ENCODE data around the gene OLFM1.

Gene OLFM1

GRCh38 chr9:135087489-135087792, at the start of gene OLFM1:
Gene OLFM1, plus strand, starts transcription at chr9:135087668. Its CDS starts 322 bp downstream, at chr9:135087990.
- DNase-seq = no peak

GRCh38 chr9:135038331-135038730, 49.1 kb upstream of the OLFM1 start:
- DNase-seq = no peak

DNA sequence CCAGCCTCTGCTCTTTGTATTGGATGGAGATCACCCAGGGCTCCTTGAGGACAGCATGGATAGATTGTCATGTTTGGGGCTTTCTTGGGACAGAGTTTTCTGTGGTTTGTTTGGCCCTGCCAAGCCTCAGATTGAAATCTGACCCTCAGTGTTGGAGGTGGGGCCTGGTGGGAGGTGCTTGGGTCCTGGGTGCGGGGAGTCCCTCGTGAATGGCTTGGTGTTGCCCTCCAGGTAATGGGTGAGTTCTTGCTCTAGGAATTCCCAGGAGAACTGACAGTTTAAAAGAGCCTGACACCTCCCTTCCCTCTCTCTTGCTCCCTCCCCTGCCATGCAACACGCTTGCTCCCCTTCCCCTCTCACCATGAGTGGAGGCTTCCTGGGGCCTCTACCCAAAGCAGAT, 48.6 kb upstream of the OLFM1 start:
- no peak for DNase-seq

- DNase-seq = no peak
Observed at GRCh38 chr9:135039266-135039870, 48.1 kb upstream of the OLFM1 start.

DNA sequence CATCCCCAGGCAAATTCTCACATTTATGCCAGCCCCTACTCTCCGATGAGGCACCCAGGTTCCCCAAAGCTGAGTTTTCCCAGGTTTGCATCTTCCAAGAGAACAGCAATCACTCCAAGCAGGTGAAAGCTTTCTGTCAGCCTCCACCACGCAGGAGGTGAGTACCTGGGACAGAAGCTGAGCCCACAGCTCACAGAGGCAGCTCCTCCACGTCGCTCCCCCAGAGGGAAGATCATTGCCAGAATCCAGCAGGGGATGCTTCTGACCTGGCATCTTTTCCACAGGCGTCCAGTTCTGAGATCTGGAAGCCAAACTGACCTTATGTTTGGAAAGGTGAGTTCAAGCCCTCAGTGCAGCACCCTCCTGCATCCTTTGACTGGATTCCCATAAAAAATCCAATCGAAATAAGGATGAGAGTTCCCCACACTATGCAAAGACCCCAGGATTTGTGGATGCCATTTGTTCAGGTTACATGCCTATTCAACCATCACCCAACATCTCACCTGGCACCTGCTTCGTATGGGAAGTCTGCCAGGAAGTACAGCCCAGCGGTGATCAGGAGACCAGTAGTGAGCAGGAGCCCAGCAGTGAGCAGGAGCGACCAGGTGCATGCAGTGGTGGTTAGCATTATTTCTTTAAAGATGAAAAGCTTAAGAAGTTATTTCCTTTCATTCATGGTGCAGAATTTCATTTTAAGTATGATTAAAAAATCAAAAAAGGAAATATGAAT, 47.4 kb upstream of the OLFM1 start:
- DNase-seq = no peak

DNA sequence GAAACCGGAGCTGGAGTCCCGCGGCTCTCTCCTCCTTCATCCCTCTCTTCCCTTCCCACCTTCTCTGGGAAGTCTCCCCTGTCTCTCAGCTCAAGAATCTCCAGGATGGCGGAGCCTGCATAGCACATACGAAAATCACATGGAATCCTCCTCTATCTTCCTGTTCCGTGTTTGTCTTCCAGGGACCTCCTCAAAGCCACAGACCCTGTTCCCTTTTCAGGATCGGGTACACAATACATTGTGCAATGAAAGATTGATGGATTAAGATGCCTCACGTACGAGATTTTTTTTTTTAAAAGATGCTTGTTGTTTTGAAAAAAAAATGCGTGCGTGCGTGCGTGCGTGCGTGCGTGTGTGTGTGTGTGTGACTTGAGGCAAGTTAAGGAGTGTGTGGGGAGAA, 46.6 kb upstream of the OLFM1 start:
- no peak for DNase-seq

GRCh38 chr9:135043345-135043744, 44.1 kb upstream of the OLFM1 start:
- no peak for DNase-seq

- no peak for DNase-seq
Observed at GRCh38 chr9:135045264-135045927, 42.1 kb upstream of the OLFM1 start.

GRCh38 chr9:135045928-135046738, 41.3 kb upstream of the OLFM1 start:
- no peak for DNase-seq

DNA sequence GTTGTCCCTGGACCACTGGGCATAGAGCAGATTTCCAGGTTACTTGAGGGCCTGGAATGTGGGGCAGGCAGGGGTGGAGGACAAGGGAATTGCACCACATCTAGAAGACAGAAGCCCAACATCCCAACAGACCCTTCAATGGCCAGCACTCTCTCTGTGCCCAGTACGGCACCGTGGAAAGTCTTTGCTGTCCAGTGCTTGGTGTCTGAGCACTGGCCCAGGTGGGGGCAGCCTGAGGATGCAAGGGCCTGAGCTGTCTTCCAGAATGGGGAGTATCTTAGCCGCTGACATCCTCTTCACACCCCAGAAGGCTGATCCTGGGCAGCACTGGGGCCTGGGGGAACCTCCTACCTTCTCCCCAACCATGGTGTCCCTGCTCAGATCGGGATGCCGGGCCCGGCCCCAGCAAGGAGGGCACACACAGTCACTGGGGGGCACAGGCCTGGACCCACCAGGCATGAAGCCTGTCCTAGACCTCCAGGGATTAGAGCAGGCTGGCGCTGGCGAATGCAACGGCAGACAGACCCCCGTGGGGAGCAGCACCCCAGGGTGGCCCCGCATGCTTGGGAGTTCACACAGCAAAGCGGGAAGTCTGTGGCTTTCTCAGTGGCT, 40.6 kb upstream of the OLFM1 start:
- no peak for DNase-seq

DNA sequence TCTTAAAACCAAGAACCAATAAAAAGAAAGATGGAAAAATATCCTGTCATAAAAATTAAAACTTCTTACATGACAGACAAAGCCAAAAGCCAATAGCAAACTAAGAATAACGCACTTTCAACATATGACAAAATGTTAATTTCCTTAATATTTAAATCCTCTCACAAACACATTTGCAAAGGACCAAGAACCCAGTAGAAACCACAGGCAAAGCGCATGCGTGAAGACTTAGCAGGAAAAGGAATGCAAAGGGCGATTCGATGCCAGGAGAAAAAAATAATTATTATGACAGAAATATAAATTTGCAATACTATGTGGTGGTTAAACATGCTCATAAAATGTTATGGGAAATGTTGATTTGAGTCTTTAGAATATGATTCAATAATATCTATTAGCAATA, 39.9 kb upstream of the OLFM1 start:
- DNase-seq = no peak

DNA sequence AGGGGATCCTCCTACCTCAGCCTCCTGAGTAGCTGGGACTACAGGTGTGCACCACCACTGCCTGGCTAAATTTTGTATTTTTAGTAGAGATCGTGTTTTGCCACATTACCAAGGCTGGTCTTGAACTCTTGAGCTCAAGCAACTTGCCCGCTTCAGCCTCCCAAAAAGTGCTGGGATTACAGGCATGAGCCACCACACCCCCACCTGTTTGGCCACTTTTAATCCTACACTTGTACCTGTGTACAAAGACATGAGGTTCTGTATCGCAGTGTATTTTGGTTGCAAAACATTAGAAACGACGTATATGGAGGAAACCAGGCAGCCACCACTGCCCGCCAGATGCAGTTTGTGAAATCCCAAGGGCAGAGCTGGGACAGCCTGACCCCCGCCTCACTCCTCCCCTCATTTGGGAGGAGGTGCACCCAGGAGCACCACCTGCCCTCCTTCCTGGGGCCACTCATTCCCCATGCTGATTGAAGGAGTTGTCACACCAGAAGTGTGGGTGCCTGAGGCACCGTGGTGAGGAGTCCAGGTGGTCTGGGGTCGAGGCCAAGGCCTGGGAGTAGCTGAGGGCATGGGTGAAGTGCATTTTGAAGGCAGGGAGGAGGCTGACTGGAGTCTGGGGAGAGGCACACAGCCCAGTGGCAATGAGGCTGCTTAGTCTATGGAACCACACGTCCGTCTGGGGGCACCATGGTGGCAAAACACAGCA, 39.3 kb upstream of the OLFM1 start:
- no peak for DNase-seq

- DNase-seq = no peak
Observed at GRCh38 chr9:135048758-135049444, 38.6 kb upstream of the OLFM1 start.

- DNase-seq = no peak
Observed at GRCh38 chr9:135049460-135049859, 38.0 kb upstream of the OLFM1 start.

DNA sequence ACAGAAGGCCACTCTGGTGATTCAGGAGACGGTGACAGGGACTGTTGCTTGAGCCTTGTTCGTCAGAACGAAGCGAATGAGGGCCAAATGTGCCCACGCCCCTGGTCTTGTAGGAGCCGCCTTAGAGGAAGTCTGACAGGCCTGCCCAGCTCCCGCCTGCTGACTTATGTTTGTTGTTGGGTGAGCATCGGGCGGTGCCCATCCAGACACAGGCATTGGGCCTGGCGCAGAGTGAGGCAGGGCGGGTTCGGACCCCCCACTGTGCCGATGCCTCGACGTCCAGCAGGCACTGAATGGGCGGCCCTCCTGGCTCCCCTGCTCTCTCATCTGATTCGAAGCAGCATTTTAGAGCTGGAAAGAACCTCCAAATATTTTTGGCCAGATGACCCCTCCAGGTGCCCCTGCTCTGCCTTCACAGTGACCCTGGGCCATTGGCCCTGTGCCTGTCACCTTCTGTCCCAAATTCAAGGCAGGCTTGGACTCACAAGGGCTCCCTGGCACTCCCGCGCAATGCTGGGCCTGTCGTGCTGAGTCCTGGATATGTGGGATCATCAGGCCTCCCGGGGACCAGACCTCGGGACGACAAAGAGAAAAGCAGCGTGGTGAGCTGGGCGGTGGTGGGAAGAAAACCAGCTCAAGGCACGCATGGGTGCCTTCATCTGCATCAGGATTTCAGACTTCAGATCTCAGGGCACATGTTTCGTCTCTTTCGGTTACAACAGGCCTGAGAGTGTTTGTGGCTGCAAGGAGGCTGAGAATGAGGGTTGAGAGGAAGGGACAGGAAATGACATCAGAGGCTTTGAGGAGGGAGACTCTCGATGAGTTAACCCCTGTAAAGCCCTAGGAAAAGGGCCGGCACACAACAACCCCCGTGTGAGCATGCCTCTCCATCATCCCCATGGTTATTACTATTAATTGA, 37.1 kb upstream of the OLFM1 start:
- no peak for DNase-seq

DNA sequence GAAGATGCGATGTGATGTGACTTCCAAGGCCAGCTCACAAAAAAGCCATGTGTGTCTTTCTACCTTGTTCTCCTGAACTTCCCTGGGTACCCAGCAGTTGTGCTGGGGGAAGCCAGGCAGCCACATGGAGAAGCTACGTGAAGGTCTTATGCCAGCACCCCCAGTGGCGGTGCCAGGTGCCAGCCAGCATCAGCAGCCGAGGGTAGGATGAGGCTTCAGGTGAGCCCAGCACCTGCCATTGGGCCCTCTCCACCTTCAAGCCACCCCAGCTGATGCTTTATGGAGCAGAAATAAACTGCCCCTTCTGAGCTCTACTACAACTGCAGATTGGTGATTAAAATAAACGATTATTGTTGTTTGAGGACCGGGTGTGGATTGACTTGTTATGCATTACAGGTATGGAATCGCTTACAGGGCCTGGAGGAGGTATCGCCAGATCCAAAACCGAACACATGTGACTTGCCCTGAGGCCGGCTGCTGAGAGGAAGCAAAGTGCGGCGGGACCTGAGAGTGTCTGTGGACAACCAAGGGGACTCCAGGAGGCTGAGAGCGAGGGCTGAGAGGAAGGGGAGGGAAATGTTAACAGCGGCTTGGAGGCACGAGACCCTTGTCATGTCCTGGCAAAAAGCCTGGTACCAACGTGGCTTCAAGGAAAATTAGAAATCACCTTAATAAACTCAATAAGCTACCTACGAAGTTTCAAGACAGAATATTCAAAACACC, 36.0 kb upstream of the OLFM1 start:
- no peak for DNase-seq

GRCh38 chr9:135053133-135053532, 34.3 kb upstream of the OLFM1 start:
- no peak for DNase-seq

- DNase-seq = no peak
Observed at GRCh38 chr9:135055181-135055580, 32.3 kb upstream of the OLFM1 start.

GRCh38 chr9:135056541-135056940, 30.9 kb upstream of the OLFM1 start:
- DNase-seq = no peak
